Neuron (in vitro differentiated cells): Measurements from ENCODE around the gene MYCN.

Source experiments
- H2AFZ ChIP-seq: one replicate; pipeline ENCODE4 v1.6.1; 2013; ENCODE audit warnings: low read depth, mild to moderate bottlenecking, inconsistent platforms, low read length, moderate library complexity
- H3K27me3 ChIP-seq: one replicate; pipeline ENCODE4 v1.6.1; 2013; ENCODE audit warnings: low read length; ENCODE audit not compliant: insufficient read depth
- H3K36me3 ChIP-seq: one replicate; pipeline ENCODE4 v1.6.1; 2013; ENCODE audit warnings: low read length; ENCODE audit not compliant: insufficient read depth
- H3K4me1 ChIP-seq: one replicate; pipeline ENCODE4 v1.6.1; 2013; ENCODE audit warnings: low read length; ENCODE audit not compliant: insufficient read depth
- H3K4me3 ChIP-seq: 2 replicates; pipeline ENCODE4 v1.5.1; 2013; ENCODE audit warnings: mild to moderate bottlenecking, low read length, moderate library complexity
- H3K9me3 ChIP-seq: one replicate; pipeline ENCODE4 v1.6.1; 2013; ENCODE audit warnings: low read length

MYCN gene

GRCh38 chr2:15993666-15994065 lies 53.3 kb downstream of the MYCN start:
- no peak overlapping the region for H2AFZ ChIP-seq
- no peaks in the 10 kb centered on the region for H3K9me3 ChIP-seq
- H3K4me1 ChIP-seq = no peaks in the 10 kb centered on the region
- H3K4me3 ChIP-seq = no peak overlapping the region
- H3K36me3 ChIP-seq = no peaks in the 10 kb centered on the region
- no peaks in the 10 kb centered on the region for H3K27me3 ChIP-seq

GRCh38 chr2:15995603-15996002 lies 55.3 kb downstream of the MYCN start:
- H2AFZ ChIP-seq = no peak overlapping the region
- H3K4me3 ChIP-seq = no peak overlapping the region
- no peaks in the 10 kb centered on the region for H3K4me1 ChIP-seq
- H3K27me3 ChIP-seq = no peaks in the 10 kb centered on the region
- H3K36me3 ChIP-seq = no peaks in the 10 kb centered on the region
- no peaks in the 10 kb centered on the region for H3K9me3 ChIP-seq
